GM18499 (cell line): ENCODE results near the gene PIK3C3.
A peak's percentile ranks its signal among the peaks of the same experiment; 100 is the strongest.

ENCODE experiments used
- ATAC-seq: cut with Tn5 transposase; IDR thresholded peaks from one replicate; pipeline ENCODE4 v1.9.1; 2021; ENCODE audit warnings: moderate number of reproducible peaks; ENCODE audit not compliant: insufficient read depth, unreplicated experiment

Gene PIK3C3

DNA sequence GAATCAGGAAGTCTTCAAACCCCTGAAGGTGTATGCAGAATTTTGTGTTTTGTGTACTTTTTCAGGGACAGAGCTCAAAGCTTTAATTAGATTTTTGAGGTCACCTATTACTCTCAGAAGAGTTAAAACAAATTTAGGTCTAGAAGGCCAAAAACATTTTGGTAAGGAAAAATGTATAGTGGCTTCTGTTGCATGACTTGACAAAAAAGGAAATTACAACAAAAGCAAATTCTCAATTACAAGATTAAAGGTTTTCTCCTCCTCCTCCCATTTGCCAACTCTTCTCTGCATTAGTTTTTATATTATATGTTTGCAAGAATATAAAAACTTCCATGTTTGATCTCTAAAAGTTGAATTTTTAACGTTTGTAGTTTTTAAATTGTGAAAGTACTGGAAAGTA lies 4.0 kb downstream of the PIK3C3 start:
- no peak for ATAC-seq

DNA sequence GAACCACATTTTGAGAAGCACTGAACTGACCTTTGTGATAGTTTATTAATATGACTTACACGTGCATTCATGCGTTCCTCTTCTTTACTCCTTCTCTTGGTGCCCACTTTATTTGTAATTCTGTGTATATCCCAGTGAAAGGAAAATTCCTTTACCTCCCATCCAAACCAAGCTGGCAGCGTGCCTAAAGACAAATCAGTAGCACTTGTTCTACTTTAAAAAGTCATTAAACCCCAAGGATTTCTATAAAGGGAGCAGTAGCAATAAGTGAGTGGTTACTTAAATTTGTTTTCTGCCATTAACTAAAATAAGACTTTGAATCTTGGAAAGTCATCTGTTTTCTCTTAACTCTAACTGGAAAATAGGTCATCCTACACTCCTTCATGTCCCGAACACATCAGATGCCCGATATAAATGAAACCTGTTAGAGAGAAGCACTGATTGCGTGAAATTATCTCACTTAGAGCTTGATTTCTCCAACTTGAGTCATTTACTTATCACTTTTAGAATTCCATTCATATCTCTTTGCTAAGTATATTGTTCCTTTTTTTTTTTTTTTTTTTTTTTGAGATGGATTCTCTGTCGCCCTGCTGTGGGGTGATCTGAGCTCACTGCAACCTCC lies 10.7 kb downstream of the PIK3C3 start:
- no peak for ATAC-seq

DNA sequence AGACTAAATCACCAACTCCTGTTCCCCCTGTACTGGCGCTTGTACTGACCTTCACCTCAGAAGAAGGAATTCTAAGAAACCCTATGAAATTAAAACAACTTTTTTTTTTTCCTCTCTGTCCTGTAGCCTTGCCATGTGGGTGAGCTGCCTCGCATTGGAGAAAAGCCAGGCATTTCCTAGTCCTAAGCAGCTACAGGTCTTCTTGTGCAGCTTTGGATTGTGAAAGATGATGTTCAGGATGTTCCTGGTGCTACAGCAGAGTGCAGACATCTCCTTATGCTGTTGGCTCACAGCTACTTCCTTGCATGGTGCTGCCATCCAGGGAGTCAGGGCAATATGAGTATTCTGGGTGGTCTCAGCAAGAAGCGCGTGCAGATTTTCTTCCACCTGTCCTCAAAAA lies 11.9 kb downstream of the PIK3C3 start:
- ATAC-seq, result no peak

DNA sequence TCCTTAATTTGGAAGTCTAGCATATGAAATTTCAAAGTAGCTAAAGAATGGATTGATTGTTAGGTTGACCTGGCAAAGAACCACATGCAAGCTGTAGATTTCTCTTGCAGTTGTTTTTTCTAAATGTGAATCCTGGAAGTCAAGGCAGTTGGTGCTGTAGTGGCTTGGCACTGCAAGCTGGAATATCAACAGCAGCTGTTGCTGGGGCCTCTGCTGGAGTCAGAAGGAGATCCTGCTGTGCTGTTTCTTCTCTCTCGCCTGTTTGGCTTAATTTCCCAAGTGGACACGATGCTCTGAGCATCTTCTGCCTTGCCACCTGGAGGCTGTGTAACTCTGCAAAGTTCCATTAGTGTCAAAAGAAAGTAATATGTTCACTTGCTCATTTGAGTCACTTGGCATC lies 12.6 kb downstream of the PIK3C3 start:
- ATAC-seq, result no peak

DNA sequence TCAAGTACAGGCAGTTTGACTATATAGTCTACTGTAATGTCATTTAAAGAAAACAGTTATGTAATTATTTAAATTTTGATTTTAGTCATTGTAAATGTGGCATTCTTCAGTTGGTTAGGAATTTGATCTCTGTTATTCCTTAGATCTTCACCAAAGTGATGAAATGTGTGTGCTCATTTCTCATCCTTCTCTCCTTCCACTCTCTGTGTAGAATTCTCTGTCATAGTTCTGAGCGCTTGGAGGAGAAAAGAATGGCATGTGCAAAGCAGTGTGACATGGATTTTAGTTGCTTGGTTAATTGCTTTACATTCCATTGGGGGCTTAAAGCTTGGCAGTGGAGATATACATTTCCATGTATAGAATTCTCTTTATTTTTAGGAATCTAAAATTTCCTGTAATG lies 14.8 kb downstream of the PIK3C3 start:
- ATAC-seq, result no peak

DNA sequence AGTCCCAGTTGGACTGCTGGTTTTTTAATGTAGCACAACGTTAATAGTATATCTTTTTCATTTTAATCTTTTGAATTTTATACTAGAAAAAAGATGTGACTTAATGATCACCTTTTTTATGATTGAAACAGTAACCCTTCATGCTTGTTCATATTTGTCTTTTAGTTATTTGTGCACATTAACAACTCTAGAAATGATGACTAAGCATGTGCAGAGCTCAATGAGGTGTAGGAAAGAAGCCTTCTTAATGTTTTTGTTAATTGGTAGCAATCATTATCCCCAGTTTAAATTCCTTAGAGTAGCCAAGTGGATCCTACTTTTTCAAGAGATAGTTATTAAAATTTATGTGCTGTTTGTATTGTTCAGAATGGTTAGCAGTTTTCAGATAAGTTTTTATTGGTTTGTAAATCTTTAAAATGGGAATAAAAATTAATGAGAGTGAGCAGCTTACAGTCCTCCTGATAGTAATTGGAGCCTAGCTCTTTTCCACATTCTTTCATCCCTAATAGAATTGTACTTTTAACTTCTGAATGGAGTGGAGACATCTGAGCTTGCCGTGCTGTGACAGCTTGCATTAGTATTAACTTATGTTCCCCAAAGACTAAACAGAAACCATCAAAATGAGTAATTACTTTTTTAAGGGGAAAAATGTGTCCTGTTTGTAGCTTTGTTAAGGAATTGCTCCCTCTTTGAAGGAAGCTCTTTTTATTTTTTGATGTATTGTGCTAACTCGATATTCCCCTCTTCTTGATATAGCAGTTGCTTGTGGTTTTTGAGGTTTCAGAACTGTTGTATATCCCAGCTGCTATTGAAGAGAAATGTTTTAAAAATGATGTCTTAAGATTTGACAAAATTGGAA lies 17.3 kb downstream of the PIK3C3 start:
- no peak for ATAC-seq

DNA sequence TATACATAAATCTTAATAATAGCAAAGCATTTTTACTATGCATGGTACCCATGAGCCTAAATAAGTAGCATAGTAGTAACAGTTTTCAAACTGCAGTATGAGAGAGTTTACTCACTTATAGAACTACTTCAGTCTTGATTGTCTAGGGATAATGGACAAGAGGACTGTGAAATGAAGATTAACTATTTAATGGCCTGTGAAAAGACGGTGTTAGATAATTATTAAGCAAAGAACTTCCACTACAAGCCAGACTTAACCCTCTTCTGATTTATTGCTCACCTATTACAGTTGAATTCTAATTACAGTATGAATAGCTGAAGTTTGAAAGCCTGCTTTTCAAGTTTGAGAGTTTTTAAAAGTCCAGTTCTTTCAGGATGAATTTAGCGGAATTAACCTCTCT lies 18.9 kb downstream of the PIK3C3 start:
- no peak for ATAC-seq

DNA sequence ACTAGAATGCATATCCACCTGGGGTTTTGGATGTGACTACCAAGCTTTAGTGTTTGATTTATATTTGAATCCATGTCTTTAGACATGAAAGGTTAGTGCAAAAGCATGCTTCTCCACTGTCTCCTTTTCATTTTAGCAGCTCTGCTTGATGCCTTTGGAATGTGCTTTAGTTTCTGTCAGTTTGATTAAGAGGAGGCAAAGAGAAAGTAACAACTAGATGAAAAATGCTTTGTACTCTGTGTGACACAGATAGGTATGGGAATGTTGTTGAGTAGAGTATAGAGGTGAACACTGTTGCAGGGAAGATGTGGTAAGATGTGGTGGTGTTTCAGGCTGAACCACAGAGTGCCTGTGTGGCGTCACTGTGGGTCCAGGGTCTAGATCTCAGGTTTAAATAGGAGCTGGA lies 19.8 kb downstream of the PIK3C3 start:
- no peak for ATAC-seq

DNA sequence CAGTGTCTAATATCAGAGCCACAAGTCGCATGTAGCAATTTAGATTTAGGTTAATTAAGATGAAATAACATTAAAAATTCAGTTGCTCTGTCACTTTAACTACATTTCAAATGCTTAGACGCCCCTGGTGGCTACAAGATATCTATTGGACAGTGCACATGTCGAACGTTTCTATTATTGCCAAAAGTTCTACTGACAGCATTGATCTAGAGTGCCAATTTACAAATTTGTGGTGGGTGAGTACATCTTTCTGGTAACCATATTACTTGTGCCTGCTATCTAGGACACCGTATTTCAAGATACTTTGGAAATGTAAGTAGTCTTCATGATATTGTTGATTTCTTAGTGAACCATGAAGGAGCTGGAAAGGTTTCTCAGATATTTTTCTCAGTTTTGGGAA lies 20.2 kb downstream of the PIK3C3 start:
- ATAC-seq, result no peak

DNA sequence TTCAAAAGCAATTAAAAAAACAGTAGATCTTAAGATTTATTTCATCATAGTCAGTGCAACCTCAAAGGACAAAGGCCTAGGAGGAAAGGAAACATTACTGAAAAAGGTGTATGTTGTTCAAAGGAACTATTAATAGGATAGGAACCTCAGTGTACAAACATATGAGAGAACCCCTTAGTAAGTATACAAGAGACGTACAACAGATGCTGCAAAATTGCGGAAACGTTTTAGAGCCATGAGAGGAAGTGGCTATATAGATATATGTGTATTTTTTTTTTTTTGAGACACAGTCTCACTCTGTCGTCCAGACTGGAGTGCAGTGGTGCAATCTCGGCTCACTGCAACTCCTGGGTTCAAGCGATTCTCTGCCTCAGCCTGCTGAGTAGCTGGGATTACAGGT lies 22.2 kb downstream of the PIK3C3 start:
- ATAC-seq, result no peak

DNA sequence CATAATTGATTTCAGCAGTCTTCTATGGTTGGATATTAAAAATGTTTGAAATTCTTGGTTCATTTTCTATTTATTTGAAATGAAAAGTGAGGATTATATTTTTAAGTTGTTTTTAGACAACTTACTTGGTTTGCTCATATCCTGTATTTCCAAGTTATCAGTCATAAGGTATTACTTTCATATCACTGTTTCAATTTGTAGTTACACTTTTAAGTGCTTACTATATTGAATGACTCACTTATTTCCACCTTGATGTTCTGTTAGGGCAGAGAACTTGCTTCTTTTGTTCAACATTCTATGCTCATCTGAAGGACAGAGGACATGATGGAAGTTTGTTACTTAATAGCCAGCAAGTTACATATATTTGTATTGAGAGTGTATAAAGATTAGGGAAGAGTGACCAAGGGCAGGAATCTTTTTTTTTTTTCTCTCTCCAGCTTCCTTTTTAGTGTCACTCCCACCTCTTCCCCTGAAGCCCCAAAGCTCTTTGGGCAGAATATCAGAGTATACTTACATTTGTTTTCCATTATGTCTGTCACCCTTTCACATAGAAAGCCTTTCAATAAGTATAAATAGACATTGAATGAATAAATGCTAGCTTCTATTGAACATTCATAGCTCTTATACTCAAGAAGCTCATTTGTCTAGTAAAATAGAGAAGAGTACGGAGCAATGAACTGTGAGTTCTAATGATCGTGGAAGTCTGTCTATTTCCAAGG lies 28.1 kb downstream of the PIK3C3 start:
- ATAC-seq, result peak; percentile 99

DNA sequence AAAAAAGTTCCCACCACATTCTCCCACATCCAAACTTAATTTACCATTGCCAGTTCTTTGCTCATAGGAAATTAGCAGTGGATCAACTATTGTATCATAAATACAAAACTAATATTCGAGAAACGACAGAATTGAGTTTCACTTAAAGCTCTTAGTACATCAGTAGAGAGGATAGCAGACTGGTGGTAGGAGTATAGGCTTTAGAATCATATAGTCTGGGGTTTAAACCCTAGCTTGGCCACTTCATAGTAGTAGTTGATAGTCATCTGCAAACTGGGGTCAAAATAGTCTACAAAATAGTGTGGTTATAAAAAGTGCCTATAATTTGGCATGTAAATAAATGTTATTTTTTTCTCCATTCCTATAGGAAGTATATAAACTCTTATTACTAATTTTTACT lies 30.9 kb downstream of the PIK3C3 start:
- ATAC-seq, result no peak

DNA sequence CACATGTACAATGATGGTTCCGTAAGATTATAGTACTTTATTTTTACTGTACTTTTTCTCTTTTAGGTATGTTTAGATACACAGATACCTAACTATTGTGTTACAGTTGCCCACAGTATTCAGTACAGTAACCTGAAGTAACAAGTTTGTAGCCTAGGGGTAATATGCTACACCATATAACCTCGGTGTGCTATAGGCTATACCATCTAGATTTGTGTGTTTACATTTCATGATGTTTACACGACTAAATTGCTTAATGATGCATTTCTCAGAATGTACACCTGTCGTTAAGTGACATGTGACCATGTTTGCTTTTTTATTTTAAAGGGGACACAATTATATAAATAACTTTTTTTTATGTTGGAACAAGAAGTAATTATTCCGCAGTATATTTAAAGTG lies 34.5 kb downstream of the PIK3C3 start:
- no peak for ATAC-seq

DNA sequence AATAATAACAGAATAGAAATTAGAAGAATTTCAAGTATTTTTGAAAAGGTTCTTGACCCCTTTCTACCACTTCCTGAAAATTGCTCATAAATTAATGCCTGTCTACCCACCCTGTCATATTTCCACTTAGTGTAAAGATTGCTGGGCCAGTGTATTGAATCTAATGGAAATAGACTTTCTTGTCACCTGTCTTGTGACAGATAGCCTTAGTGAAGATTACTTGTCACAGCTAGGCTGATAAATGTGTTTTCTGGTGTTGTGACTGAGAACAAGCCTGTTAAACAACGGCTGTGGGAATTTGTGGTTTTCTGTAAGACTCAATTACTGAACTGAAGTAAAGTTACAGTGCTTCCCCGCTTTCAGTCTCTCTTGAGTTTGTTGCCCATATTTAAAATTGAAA lies 37.0 kb downstream of the PIK3C3 start:
- peak; percentile 59 for ATAC-seq

DNA sequence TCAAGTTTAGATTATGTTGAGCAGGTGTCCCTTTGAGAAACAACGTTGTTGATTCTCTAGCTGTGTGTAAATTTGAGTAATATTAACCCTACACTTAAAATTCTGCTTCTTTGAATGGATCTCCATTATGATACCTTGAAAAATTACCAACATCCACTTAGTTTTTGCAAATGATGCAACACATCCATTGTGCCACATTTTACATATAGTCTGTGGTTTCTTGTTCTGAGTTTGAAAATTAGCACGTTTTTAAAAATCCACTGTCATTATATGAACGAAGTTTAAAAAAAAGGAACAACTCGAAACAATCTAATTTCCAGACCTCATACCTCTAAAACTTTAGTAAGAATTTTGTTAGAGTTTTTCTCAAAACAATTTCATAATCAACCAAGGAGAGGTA lies 37.7 kb downstream of the PIK3C3 start:
- no peak for ATAC-seq

DNA sequence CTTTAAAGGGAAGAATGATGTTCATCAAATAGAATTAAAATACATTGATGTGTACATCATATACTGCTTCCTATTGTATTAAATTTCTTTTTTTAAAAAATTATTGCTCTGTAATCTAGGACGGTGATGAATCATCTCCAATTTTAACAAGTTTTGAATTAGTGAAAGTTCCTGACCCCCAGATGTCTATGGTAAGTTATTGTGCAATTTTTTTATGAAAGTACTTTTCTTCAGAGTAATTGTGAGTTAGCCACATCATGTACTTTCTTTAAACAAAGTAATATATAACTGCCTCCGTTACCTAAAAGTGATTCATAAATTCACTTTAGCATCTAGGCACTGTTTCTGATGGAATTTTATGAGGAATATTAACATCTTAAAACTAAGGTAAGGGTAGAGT lies 38.1 kb downstream of the PIK3C3 start:
- ATAC-seq, result no peak

DNA sequence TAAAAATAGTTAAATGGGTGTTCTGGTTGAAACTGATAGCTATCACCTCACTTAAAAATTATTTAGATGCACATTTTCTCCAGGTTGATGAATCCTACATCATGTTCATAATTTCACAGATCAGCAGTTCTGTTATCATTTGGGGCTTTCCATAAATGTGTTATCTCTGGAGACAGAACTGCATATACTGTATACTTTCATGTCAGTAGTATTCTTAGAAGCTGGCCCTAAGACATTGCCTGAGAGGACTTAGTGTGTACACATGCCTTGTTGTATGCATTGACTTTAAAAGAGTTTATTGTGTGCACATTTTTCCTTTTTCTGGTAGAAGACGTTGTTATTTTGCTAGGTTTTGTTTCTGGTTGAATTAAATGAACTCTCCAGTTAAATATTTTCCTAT lies 41.0 kb downstream of the PIK3C3 start:
- ATAC-seq, result no peak

DNA sequence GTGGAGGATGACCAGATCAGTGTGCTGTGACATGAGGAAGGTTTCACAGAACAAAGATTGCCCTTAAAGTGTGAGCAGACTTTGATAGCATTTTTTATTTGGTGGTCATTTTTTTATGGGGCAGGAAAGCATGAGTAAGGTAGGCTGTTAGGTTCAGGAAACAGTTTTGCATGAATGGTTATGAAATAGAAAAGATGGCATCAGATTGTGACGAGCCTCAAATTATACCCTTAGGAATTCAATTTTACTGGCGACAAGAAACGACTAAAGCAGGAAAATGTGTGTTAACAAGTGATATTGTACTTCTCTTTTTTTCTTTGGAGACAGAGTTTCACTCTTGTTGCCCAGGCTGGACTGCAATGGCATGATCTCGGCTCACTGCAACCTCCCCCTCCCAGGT lies 44.7 kb downstream of the PIK3C3 start:
- no peak for ATAC-seq

DNA sequence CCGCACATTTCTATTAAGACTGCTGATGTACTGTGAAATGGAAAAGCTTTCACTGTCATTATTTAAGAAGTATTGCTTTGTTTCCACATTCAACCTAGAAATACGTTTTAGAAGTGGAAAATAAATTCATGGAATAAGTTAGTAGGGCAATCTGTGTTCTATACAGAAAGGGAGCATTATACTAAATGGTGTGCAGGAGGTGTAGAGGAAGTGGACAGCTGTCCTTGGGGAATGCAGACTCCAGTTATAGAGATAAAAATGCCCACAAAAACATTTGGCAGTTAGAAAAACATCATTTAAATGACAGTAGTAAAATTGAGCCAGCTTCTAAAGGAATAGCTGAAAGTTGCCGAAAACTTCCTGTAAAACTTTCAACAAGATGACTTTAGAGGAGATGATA lies 46.8 kb downstream of the PIK3C3 start:
- no peak for ATAC-seq

DNA sequence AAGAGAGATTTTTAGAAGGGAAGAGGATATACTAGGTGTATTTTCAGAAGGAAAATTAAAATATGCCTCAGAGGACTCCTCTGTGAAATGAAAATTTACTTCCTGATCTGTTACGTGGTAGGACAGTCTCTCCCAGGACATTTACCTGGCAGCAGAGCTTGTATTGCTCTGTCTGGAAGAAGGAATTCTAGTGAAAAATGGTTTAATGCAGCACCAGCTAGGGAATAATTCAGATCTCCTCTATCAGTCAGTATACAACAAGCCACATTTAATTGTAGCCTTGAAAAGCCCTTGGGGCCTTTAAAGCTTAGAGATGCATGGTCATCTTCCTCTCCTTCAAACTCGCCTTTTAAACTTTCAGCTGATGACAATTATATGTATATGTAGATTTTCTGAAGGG lies 49.6 kb downstream of the PIK3C3 start:
- no peak for ATAC-seq

DNA sequence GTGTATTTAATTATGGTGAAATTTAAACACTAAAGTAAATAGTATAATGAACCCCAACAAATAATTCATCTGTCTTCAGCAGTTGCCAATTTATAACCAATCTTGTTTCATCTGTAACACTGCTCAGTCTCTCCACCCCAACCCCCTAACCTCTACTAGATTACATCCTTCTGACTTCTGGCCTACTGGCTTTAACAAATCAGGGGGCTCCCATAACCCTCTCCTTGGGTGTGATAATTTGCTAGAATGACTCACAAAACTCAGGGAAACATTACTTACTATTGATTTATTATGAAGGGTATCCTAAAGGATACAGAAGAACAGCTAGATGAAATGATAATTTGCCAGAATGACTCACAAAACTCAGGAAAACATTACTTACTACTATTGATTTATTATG lies 50.7 kb downstream of the PIK3C3 start:
- ATAC-seq, result no peak
